BLaER1 treated with 17β-estradiol and CSF1 and Interleukin-3, amounts not matched to agents 10 nM and 100 nM (cell line): ENCODE data around the gene CCSER2.
"Not testable (repeated sequence)": the region's sequence is repeated elsewhere in the genome, so short reads cannot be mapped to it uniquely, and the experiment has no call there.

Experiments
- H3K27ac ChIP-seq, 11 experiments: shearing (Covaris generic); formaldehyde crosslinking; 2 replicates each; pipeline ENCODE4 v1.8.1; 2022
- H3K27me3 ChIP-seq, 11 experiments: shearing (Covaris generic); formaldehyde crosslinking; 2 replicates each; pipeline ENCODE4 v1.8.1; 2022
- H3K36me3 ChIP-seq, 11 experiments: shearing (Covaris generic); formaldehyde crosslinking; 2 replicates each; pipeline ENCODE4 v1.8.1; 2022
- H3K4me1 ChIP-seq, 10 experiments: shearing (Covaris generic); formaldehyde crosslinking; 2 replicates each; pipeline ENCODE4 v1.8.1; 2022
- H3K4me2 ChIP-seq, 11 experiments: shearing (Covaris generic); formaldehyde crosslinking; 2 replicates each; pipeline ENCODE4 v1.8.1; 2022
- H3K4me3 ChIP-seq, 10 experiments: shearing (Covaris generic); formaldehyde crosslinking; 2 replicates each; pipeline ENCODE4 v1.8.1; 2022
- H3K9ac ChIP-seq, 11 experiments: shearing (Covaris generic); formaldehyde crosslinking; 2 replicates each; pipeline ENCODE4 v1.8.1; 2022
- H3K9me3 ChIP-seq, 11 experiments: shearing (Covaris generic); formaldehyde crosslinking; replicated peaks in 1 of 11; 2 replicates each; pipeline ENCODE4 v1.8.1; 2022
- H4K20me1 ChIP-seq, 11 experiments: shearing (Covaris generic); formaldehyde crosslinking; 2 replicates each; pipeline ENCODE4 v1.8.1; 2022
- Cebpa-rat ChIP-seq, 11 experiments: shearing (Covaris generic); IDR thresholded peaks; 2 replicates each; pipeline ENCODE4 v1.8.1; 2022

Gene CCSER2

GRCh38 chr10:84328418-84329195 is at the start of gene CCSER2:
Gene CCSER2, plus strand, starts transcription at chr10:84328589. Its CDS starts 42,464 bp downstream, at chr10:84371053.
- TF ChIP-seq Cebpa-rat (IDR thresholded peaks at IDR 0.05): no peak
- Histone ChIP-seq H3K36me3 (no peaks in the 10 kb centered on the region), H4K20me1 (peaks cover under 1 to 40% (median 24%) of the 10 kb centered on the region in 11 experiments; a peak in 17 of 22 replicates), H3K27ac (peak within 1 kb of the TSS; percentile 78 to 95 (median 87)), H3K4me2 (peak within 1 kb of the TSS; percentile 68 to 90 (median 77)), H3K27me3 (no peaks in the 10 kb centered on the region), H3K4me3 (peak within 1 kb of the TSS; percentile 85 to 97 (median 93)), H3K9me3 (no peaks in the 10 kb centered on the region), H3K4me1 (peaks cover 16 to 34% (median 29%) of the 10 kb centered on the region in 10 experiments), H3K9ac (peak within 1 kb of the TSS; percentile 86 to 96 (median 94))

DNA sequence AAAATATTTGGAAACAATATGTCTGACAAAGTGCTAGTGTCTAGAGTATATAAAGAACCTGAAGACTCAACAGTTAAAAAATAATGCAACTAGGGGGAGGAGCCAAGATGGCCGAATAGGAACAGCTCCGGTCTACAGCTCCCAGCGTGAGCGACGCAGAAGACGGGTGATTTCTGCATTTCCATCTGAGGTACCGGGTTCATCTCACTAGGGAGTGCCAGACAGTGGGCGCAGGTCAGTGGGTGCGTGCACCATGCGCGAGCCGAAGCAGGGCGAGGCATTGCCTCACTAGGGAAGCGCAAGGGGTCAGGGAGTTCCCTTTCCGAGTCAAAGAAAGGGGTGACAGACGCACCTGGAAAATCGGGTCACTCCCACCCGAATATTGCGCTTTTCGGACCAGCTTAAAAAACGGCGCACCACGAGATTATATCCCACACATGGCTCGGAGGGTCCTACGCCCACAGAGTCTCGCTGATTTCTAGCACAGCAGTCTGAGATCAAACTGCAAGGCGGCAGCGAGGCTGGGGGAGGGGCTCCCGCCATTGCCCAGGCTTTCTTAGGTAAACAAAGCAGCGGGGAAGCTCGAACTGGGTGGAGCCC is 48.4 kb upstream of the CCSER2 start:
- H3K4me2 ChIP-seq, H3K27me3 ChIP-seq, H3K9me3 ChIP-seq, H3K4me3 ChIP-seq, H3K9ac ChIP-seq, H3K4me1 ChIP-seq, H3K36me3 ChIP-seq, H3K27ac ChIP-seq, H4K20me1 ChIP-seq: not testable (repeated sequence)

GRCh38 chr10:84286695-84287094 is 41.7 kb upstream of the CCSER2 start:
- H3K27ac ChIP-seq: no peak overlapping the region
- no peak overlapping the region for H3K4me2 ChIP-seq
- H4K20me1 ChIP-seq: no peaks in the 10 kb centered on the region
- no peak for TF ChIP-seq Cebpa-rat (IDR thresholded peaks at IDR 0.05)
- H3K36me3 ChIP-seq: no peaks in the 10 kb centered on the region
- H3K9ac ChIP-seq: no peak overlapping the region
- H3K9me3 ChIP-seq: no peaks in the 10 kb centered on the region
- H3K4me3 ChIP-seq: no peak overlapping the region
- H3K4me1 ChIP-seq: no peaks in the 10 kb centered on the region
- H3K27me3 ChIP-seq: peaks cover 0 to 26% (median 19%) of the 10 kb centered on the region in 11 experiments; a peak in 13 of 22 replicates

GRCh38 chr10:84288151-84288550 is 40.2 kb upstream of the CCSER2 start:
- no peak for TF ChIP-seq Cebpa-rat (IDR thresholded peaks at IDR 0.05)
- H3K4me3 ChIP-seq: no peak overlapping the region
- peaks cover 0 to under 1% (median under 1%) of the 10 kb centered on the region in 10 experiments; a peak in 4 of 20 replicates for H3K4me1 ChIP-seq
- H3K9me3 ChIP-seq: no peaks in the 10 kb centered on the region
- no peaks in the 10 kb centered on the region for H3K36me3 ChIP-seq
- H3K27ac ChIP-seq: no peak overlapping the region
- no peaks in the 10 kb centered on the region for H4K20me1 ChIP-seq
- no peak overlapping the region for H3K9ac ChIP-seq
- H3K27me3 ChIP-seq: peaks cover 0 to 26% (median 19%) of the 10 kb centered on the region in 11 experiments; a peak in 13 of 22 replicates
- H3K4me2 ChIP-seq: no peak overlapping the region

- H3K9me3 ChIP-seq: no peaks in the 10 kb centered on the region
- H3K27me3 ChIP-seq: peaks cover 0 to 26% (median 19%) of the 10 kb centered on the region in 11 experiments; a peak in 13 of 22 replicates
- no peak overlapping the region for H3K4me3 ChIP-seq
- H3K9ac ChIP-seq: no peak overlapping the region
- no peaks in the 10 kb centered on the region for H3K36me3 ChIP-seq
- H3K4me2 ChIP-seq: no peak overlapping the region
- peaks cover 0 to 16% (median 4%) of the 10 kb centered on the region in 10 experiments; a peak in 10 of 20 replicates for H3K4me1 ChIP-seq
- no peak for TF ChIP-seq Cebpa-rat (IDR thresholded peaks at IDR 0.05)
- H4K20me1 ChIP-seq: no peaks in the 10 kb centered on the region
- no peak overlapping the region for H3K27ac ChIP-seq
Measured at GRCh38 chr10:84289521-84290200, 38.7 kb upstream of the CCSER2 start.

GRCh38 chr10:84290235-84290634 is 38.2 kb upstream of the CCSER2 start:
- no peaks in the 10 kb centered on the region for H3K36me3 ChIP-seq
- no peaks in the 10 kb centered on the region for H4K20me1 ChIP-seq
- peaks cover 0 to 20% (median 4%) of the 10 kb centered on the region in 10 experiments; a peak in 10 of 20 replicates for H3K4me1 ChIP-seq
- no peak overlapping the region for H3K9ac ChIP-seq
- H3K4me3 ChIP-seq: no peak overlapping the region
- TF ChIP-seq Cebpa-rat (IDR thresholded peaks at IDR 0.05): no peak
- H3K27ac ChIP-seq: no peak overlapping the region
- H3K4me2 ChIP-seq: no peak overlapping the region
- peaks cover 0 to 26% (median 19%) of the 10 kb centered on the region in 11 experiments; a peak in 13 of 22 replicates for H3K27me3 ChIP-seq
- H3K9me3 ChIP-seq: no peaks in the 10 kb centered on the region

DNA sequence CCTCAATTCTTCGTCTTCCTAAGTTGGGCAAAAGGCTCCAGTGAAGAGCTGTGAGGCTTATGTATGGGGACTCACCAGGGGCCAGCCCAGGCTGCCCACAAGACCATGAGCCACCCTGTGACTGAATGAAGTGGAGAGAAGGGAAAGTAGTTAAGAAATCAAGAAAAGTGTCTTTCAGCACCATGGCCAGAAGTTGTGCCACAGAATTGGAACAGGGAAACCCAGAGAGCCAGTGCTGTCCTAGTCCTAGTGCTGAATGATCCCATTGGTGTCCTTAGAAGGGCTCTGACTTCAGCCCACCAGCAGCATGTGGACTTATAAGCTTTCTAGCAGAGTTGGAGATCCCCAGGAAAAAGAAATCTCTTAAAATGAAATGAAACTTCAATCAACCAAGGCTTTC is 37.0 kb upstream of the CCSER2 start:
- TF ChIP-seq Cebpa-rat (IDR thresholded peaks at IDR 0.05): no peak
- Histone ChIP-seq H3K4me3 (no peak overlapping the region), H3K27ac (no peak overlapping the region), H3K9ac (no peak overlapping the region), H3K27me3 (peaks cover 0 to 26% (median 19%) of the 10 kb centered on the region in 11 experiments; a peak in 13 of 22 replicates), H3K36me3 (no peaks in the 10 kb centered on the region), H3K4me2 (no peak overlapping the region), H3K4me1 (peaks cover 0 to 27% (median 10%) of the 10 kb centered on the region in 10 experiments; a peak in 12 of 20 replicates), H3K9me3 (no peaks in the 10 kb centered on the region), H4K20me1 (no peaks in the 10 kb centered on the region)

GRCh38 chr10:84292502-84292901 is 35.9 kb upstream of the CCSER2 start:
- no peak overlapping the region for H3K4me3 ChIP-seq

GRCh38 chr10:84293171-84293570 is 35.2 kb upstream of the CCSER2 start:
- Histone ChIP-seq H3K36me3 (no peaks in the 10 kb centered on the region), H3K4me3 (no peak overlapping the region), H3K4me1 (peaks cover 0 to 31% (median 10%) of the 10 kb centered on the region in 10 experiments; a peak in 13 of 20 replicates), H3K4me2 (peak overlapping the region in 5 of 11 experiments; percentile 1 to 35 (median 12); a peak in 4 of 22 replicates), H4K20me1 (no peaks in the 10 kb centered on the region), H3K9me3 (no peaks in the 10 kb centered on the region), H3K9ac (no peak overlapping the region), H3K27ac (no peak overlapping the region), H3K27me3 (peaks cover 0 to 21% (median 16%) of the 10 kb centered on the region in 11 experiments; a peak in 13 of 22 replicates)
- TF ChIP-seq Cebpa-rat (IDR thresholded peaks at IDR 0.05): no peak

More at GRCh38 chr10:84292502-84292901, 35.9 kb upstream of the CCSER2 start:
- Histone ChIP-seq H3K27ac (no peak overlapping the region), H4K20me1 (no peaks in the 10 kb centered on the region), H3K4me1 (peaks cover 0 to 31% (median 10%) of the 10 kb centered on the region in 10 experiments; a peak in 13 of 20 replicates), H3K27me3 (peaks cover 0 to 26% (median 19%) of the 10 kb centered on the region in 11 experiments; a peak in 13 of 22 replicates), H3K36me3 (no peaks in the 10 kb centered on the region), H3K9me3 (no peaks in the 10 kb centered on the region), H3K4me2 (no peak overlapping the region), H3K9ac (no peak overlapping the region)
- TF ChIP-seq Cebpa-rat (IDR thresholded peaks at IDR 0.05): no peak
